Measurements from ENCODE around the gene NR2F2. TPM values are rescaled to one million over a fixed set of nuclear protein-coding genes. Genes with fewer than 3 reads are reported as not detected.

The NR2F2 gene
- total RNA-seq, 6 experiments from 2014 or later, result 120 to 168 (median 142) TPM

- Mint-ChIP-seq H3K27ac (no peak overlapping the region), H3K27me3 (ENCODE audit: insufficient read depth) (peaks cover 4% of the 10 kb centered on the region), H3K4me1 (ENCODE audit: low read depth) (peaks cover 18% of the 10 kb centered on the region), H3K36me3 (ENCODE audit: low read depth) (0 out of 2 replicates have a peak, but pooled peaks cover 5% of the 10 kb centered on the region), H3K4me3 (no peak overlapping the region), H3K9me3 (no peaks in the 10 kb centered on the region)
- no peak for DNase-seq
- no peak for TF ChIP-seq CTCF (IDR thresholded peaks at IDR 0.05)
Measured at GRCh38 chr15:96388673-96389072, 58.2 kb downstream of the NR2F2 start.
